ENCODE data around the gene TBC1D14. TPM values are rescaled to one million over a fixed set of nuclear protein-coding genes. Genes with fewer than 3 reads are reported as not detected.

TBC1D14 gene
- total and polyA plus RNA-seq, 10 of the 15 experiments (the other 5 are each of a cell fraction or from before 2014, with no cell fraction given): 0.87 to 39.3 (median 30.1) TPM

DNA sequence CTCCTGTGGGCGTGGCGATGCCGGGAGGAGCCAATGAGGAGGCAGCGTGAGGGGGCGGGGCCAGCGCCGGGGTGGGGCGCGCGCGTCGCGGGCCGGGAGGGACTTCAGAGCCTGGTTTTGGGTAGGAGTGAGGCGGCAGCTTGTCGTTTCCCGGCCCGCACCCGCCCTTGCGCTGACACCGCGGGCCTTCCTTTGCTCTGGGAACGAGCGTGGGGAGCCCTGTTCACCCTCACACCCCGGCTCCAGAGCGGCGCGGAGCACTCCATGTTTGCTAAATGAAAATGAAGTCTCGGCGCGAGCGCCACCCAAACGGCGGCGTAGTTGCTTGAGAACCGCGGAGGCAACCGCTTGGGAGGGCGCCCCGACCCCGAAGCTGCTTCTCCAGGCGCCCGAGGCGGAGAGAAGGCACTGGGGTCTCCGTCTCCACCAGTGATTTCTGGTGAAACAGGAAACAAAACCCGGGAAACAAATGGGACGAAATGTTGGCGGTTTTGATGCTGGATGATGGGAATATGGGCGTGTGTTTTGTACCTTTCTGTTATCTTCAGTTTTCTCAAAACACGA is 158.7 kb downstream of the TBC1D14 start (continued):
- TF ChIP-seq SIN3A (IDR thresholded peaks at IDR 0.05; ENCODE audit: low read depth, low read length) (no peak), HDGF (IDR thresholded peaks at IDR 0.05) (peak; percentile 16; the same call in 1 of the 2 replicates), LARP7 (IDR thresholded peaks at IDR 0.05) (peak; percentile 51; the same call in 1 of the 2 replicates), NFXL1 (IDR thresholded peaks at IDR 0.05; ENCODE audit: borderline replicate concordance) (no peak)

GRCh38 chr4:7068883-7069282 is 159.3 kb downstream of the TBC1D14 start:
- ATAC-seq (0 out of 3 replicates have a peak, but pooled peaks have one; percentile 2), FAIRE-seq (no peak), DNase-seq (ENCODE audit: low read depth, low spot score) (no peak)
- peaks cover 14% of the 10 kb centered on the region for H3K4me1 ChIP-seq (ENCODE audit: control insufficient read depth, insufficient read depth, low read length)
- CTCF ChIA-PET: interaction anchor here (0.6 to 11.2 kb wide), 21 partner anchors 9 to 440 kb away, joined by 3 to 210 read pairs (median 6); partner anchors contain the start of genes BLOC1S4, MRFAP1L1, TADA2B and TBC1D14
- H2AFZ ChIP-seq (ENCODE audit: control insufficient read depth, low read depth, low read length): peak overlapping the region; percentile 88
- no peaks in the 10 kb centered on the region; a peak in 1 of 4 replicates for H3K27me3 ChIP-seq (replicated peaks in 1 of 2; ENCODE audit: control insufficient read depth in 2 of 2, insufficient read depth in 2 of 2, low read length in 1 of 2)
- RAD21 ChIA-PET (ENCODE audit: unreplicated experiment): interaction anchor here (0.8 to 6.0 kb wide), 16 partner anchors 10 to 428 kb away, joined by 3 to 87 read pairs (median 5); partner anchors contain the start of genes MRFAP1, TADA2B and TBC1D14
- in situ Hi-C loops (cut with MboI) (no loop called here), intact Hi-C loops (cut with micrococcal nuclease; ENCODE audit: unreplicated experiment) (loop anchor here (5.0 kb wide), 1 partner anchor 287 kb away; the partner anchor contains the start of gene KIAA0232)
- POLR2A ChIA-PET: interaction anchor here (0.5 to 6.5 kb wide), 11 partner anchors 24 to 351 kb away, joined by 3 to 88 read pairs (median 4); partner anchors contain the start of genes TADA2B and TBC1D14
- WGBS (ENCODE audit: insufficient coverage, insufficient replicate concordance, low lambda C conversion rate, missing lambda C conversion rate): 24% methylated on average over 19 of the region's 20 CpGs
- H3K4me3 ChIP-seq: peak overlapping the region; percentile 74
- peak overlapping the region; percentile 92 for H3K4me2 ChIP-seq (ENCODE audit: control insufficient read depth, insufficient read depth)
- SMC1A ChIA-PET (ENCODE audit: uncharacterized antibody, unreplicated experiment): interaction anchor here (0.8 to 7.2 kb wide), 15 partner anchors 9 to 349 kb away, joined by 3 to 79 read pairs (median 5); partner anchors contain the start of genes TADA2B and TBC1D14
- H3K27ac ChIP-seq (ENCODE audit: control insufficient read depth, insufficient read depth): no peak overlapping the region
- no peaks in the 10 kb centered on the region for H3K9me3 ChIP-seq (replicated peaks; ENCODE audit: control insufficient read depth, insufficient read depth, low read length)
- peaks cover 34% of the 10 kb centered on the region for H3K79me2 ChIP-seq (ENCODE audit: control insufficient read depth, insufficient read depth, low read length)
- peak overlapping the region; percentile 79; the same call in 1 of the 2 replicates for H3K9ac ChIP-seq (ENCODE audit: control insufficient read depth, insufficient read depth, low read length)
- BruUV-seq (replicated peaks): no TSS peak
- peaks cover 0 to 7% of the 10 kb centered on the region in 2 experiments; a peak in 3 of 4 replicates for H3K36me3 ChIP-seq (ENCODE audit: control insufficient read depth in 2 of 2, insufficient read depth in 2 of 2, low read length in 1 of 2)
- TF ChIP-seq EED (IDR thresholded peaks at IDR 0.05; ENCODE audit: low read depth) (no peak), BCL11A (IDR thresholded peaks at IDR 0.05; ENCODE audit: low read depth, low read length) (no peak)
- H4K20me1 ChIP-seq (ENCODE audit: control insufficient read depth, insufficient read depth): peaks cover 3% of the 10 kb centered on the region; the same call in 1 of the 2 replicates
